NCI-H226 (cell line): ENCODE measurements around the gene TTBK1.
"Not testable (repeated sequence)": the region's sequence is repeated elsewhere in the genome, so short reads cannot be mapped to it uniquely, and the experiment has no call there.

Experiments used
- DNase-seq: peaks from one replicate; pipeline ENCODE4 v3.0.0-alpha.2; 2015

TTBK1 gene

DNA sequence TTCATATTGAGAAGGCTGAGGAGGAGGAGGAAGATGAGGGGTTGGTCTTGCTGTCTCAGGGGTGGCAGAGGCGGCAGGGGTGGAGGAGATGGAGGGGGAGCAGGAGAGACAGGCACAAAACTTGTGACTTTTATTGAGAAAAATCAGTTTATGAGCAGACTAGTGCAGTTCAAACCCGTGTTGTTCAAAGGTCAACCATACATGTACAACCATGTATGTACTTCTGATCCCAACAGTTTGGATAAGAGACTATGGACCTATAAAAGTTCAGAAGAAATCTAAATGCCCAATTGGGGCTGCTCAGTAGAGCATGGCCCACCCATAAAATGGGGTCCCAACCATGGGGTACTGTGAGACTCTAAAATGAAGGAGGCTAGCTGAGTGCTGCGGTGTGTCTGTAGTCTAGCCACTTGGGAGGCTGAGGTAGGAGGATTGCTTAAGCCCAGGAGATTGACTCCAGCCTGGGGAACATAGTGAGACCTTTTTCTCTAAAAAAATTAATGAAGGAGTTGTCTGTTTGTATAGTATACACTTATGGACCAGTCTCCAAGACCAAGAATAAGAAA lies 47.1 kb downstream of the TTBK1 start:
- DNase-seq, result no peak

DNA sequence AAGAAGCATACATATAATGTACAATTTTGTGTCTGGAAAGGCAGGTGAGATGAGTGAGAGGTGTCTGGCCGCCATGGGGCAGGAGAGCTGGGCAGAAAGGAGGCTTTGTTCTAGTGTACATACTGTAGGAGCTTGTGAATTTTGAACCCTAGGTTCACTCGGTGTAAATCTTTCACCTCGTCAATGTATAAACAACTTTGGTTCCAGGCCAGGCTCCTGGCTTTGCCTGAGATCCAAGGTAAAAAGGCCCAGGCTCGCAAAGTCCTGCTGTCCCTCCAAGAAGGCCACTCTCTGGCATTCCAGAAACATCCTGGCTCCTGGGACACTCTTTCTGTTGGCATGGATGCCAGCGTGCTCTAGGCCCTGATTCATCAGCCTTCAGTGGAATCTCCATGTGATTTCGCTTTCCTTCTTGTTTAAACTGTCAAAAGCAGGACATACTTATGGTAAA lies 47.6 kb downstream of the TTBK1 start:
- no peak for DNase-seq

DNA sequence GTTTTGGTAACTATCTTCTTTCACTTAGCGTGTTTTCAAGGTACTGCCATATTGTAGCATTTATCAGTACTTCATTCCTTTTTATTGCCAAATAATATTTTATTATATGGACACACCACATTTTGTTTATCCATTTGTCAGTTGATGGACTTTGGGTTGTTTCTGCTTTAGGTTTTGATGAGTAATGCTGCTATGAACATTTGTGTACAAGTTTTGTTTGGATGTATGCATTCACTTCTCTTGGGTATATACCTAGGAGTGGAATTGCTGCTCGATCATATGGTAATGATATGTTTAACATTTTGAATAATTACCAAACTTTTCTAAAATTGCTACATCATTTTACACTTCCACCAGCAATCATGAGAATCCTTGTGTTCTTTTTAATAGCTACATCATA lies 48.4 kb downstream of the TTBK1 start:
- no peak for DNase-seq

DNA sequence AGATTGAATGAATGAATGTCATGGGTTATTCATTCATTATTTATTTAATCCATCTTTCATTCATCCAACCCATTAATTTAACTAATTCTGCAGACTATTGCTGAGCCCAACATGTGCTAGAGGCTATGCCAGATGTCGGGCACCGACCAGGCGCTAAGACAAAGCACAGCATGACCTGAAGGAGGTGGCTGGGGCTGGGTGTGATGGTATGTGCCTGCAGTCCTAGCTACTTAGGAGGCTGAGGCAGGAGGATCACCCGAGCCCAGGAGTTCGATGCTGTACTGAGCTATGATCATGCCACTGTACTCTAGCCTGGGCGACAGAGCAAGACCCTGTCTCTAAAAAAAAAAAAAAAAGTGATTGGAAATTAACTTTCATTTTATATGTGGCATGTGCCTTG lies 49.1 kb downstream of the TTBK1 start:
- DNase-seq, result no peak

DNA sequence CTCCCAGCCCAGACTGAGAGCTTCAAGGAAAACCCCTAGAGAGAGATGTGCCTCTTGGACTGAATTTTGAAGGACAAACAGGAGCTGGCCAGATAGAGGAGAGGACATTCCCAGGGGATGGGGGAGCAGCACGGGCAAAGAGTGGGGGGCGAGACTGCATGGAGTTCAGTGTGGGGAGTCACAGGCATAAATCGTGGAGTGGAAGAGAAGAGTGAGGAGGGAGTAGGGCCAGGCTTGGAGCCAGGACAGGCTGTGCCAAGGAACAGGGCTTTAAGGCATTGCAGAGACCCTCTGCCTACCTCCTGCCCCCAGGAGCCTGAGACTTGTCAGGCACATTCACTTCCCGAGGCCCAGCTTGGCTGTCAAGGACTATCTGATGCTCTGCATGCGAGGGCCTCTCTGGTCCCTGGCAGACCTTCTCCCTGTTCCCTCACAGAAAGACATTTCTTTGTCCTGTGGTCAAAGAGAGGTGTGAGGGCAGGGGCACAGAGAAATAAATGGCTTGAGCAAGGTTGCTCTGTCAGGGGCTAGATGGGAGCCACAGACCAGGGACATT lies 49.6 kb downstream of the TTBK1 start:
- no peak for DNase-seq

DNA sequence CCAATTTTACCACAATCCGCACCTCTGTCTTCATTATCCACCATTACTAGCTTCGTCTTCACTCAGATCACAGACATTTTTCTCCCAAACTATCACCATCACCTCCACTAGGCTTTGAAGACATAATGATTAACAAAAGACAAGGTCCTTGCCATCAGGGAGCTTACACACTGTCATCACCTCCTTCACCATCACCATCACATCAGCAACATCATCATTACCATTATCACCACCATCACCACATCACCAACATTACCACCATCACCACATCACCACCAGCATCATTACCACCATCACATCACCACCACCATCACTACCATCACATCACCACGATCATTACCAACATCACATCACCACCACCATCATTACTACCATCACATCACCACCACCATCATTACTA lies 50.4 kb downstream of the TTBK1 start:
- DNase-seq, result no peak

DNA sequence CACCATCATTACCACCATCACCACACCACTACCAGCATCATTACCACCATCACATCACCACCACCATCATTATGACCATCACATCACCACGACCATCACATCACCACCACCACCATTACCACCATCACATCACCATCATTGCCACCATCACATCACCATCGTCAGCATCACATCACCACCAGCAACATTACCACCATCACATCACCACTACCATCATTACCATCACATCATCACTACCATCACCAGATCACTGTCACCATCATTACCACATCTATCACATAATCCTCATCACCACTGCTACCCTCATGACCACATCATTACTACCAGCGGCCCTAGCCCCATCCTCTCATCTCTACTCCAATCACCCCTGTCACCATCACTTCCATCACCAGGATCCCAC lies 51.3 kb downstream of the TTBK1 start:
- no peak for DNase-seq

DNA sequence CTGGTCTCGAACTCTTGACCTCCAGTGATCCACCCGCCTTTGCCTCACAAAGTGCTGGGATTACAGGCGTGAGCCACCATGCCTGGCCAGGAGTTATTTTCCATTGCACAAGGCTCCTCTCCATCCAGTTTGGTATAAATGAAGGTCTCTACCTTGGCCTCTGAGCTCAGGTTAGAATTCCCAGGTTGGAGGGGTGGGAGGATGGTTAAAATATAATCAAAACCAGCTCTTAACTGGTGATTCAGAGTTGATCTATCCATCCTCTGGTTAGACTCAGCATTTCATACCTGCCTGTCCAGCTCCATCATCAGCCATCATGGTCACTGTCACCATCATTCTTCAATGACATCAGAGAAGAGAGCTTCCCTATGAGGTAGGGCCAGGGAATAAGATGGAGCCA lies 52.2 kb downstream of the TTBK1 start:
- DNase-seq, result no peak

DNA sequence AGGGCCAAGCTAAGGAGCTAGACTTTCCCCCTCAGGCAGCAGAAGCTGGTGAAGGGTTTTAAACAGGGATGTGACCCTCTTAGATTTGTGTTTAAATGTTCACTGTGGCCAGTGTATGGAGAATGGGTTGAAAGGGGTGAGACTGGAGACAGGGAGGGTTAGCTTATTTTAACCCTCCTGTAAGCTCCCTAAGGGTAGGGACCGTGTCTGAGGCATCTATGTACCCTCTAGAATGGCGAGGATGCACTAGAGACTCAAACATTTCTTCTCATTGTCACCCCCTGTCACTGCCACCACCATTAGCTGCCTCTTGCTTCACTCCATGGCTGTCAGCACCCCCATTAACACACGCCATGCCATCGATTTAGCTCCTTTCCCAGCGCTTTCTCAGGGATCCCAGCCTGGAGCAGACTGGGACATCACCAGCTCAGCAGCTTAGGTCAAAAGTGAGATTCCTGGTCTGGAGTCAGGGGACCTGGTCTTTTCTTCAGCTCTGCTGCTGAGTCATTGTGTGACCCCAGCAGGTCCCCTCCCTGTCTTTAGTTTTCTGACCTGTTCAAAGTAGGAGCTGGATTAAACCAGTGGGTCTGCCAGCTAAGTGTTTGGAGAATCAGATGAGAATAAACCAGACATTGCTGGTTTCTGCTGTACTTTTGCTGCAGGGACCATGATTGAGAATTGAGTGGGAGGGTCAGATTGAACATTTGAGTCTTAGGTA lies 53.7 kb downstream of the TTBK1 start:
- DNase-seq, result no peak

DNA sequence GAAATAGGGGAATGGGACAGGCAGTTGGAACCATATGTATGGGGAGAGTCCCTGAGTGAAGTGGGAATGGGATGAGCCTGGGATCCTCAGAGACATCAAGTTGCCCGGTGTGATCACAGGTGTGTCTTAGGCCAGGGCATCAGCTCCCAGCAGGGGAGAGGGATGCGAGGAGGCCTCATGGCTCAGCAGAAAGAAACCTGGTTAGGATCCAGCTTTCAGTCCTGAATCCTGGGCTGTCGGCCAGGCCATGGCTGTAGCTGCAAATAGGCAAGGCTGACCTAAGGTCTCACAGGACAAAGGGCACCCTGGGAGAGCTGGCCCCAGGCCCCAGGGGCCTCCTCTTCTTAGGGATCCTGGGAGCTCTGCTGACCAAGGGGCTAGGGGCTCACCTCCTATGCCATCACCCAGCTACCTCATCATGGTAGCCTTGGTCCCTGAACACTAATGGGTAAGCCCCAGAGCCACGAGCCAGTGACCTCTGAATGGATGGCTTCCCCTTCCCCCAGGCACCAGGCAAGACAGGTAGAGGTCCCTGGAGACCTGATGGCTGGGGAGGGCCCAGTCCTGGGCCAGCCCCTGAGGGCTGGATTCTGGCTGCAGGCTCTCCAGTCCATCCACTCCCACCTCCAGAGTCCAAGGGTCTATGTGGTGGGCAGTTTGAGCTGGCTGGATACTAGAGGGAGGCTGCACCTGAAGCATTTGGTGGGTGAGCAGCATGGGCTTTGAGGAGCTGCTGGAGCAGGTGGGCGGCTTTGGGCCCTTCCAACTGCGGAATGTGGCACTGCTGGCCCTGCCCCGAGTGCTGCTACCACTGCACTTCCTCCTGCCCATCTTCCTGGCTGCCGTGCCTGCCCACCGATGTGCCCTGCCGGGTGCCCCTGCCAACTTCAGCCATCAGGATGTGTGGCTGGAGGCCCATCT lies 54.6 kb downstream of the TTBK1 start, which contains the start of gene SLC22A7:
Gene SLC22A7 (plus strand): TSS at position 617 of the 921 bp plus-strand sequence. CDS start 99 bp downstream, at position 716.
- DNase-seq, result no peak

DNA sequence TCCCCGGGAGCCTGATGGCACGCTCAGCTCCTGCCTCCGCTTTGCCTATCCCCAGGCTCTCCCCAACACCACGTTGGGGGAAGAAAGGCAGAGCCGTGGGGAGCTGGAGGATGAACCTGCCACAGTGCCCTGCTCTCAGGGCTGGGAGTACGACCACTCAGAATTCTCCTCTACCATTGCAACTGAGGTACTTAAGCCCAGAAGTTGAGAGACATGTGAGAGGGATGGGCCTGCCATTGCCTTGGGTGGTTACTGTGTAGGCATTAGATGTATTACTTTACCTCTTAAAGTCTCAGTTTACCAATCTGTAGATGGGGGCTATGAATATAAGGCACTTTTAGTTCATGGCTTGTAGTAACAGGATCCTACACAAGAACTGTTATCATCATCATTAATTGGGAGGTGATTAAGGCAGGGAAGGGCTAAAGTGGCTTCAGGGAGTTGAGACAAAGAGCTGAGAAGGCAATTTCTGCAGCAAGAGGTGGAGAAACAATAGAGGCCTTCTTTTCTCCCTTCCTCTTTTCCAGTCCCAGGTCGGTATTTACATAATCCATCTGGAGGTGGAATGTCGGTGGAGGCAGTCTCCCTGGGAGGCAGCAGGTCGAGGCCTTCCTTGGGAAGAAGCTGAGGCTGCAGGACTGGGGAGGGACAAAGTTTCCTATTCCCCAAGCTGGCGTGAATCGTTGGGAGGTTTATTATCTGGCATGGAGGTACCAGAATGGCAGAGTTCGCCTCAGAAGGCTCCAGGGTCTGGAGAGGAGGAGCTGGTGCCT lies 55.5 kb downstream of the TTBK1 start:
- DNase-seq, result no peak

DNA sequence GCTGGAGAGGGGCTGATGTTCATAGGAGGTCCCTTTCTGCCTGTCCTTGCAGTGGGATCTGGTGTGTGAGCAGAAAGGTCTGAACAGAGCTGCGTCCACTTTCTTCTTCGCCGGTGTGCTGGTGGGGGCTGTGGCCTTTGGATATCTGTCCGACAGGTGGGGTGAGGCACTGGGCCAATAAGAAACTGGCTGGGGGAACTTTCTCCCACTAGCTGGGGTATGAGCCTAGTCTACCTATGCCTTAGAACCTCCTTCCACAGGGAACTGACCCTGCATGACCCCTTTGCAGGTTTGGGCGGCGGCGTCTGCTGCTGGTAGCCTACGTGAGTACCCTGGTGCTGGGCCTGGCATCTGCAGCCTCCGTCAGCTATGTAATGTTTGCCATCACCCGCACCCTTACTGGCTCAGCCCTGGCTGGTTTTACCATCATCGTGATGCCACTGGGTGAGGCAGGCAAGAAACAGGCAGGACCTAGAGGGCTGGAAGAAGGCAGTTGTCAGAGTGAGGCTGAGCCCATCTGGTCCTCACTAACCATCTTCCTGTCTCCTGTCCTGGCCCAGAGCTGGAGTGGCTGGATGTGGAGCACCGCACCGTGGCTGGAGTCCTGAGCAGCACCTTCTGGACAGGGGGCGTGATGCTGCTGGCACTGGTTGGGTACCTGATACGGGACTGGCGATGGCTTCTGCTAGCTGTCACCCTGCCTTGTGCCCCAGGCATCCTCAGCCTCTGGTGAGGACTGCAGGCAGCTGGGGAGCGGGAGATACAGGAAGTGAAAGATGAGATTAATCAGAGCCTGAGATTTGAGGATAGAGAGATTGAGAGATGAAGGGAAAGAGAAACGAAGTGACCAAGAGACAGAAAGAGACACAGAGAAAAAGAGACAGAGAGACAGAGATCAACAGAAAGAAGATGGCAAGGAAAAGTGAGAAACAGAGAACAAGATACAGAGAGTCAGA lies 56.3 kb downstream of the TTBK1 start:
- no peak for DNase-seq

DNA sequence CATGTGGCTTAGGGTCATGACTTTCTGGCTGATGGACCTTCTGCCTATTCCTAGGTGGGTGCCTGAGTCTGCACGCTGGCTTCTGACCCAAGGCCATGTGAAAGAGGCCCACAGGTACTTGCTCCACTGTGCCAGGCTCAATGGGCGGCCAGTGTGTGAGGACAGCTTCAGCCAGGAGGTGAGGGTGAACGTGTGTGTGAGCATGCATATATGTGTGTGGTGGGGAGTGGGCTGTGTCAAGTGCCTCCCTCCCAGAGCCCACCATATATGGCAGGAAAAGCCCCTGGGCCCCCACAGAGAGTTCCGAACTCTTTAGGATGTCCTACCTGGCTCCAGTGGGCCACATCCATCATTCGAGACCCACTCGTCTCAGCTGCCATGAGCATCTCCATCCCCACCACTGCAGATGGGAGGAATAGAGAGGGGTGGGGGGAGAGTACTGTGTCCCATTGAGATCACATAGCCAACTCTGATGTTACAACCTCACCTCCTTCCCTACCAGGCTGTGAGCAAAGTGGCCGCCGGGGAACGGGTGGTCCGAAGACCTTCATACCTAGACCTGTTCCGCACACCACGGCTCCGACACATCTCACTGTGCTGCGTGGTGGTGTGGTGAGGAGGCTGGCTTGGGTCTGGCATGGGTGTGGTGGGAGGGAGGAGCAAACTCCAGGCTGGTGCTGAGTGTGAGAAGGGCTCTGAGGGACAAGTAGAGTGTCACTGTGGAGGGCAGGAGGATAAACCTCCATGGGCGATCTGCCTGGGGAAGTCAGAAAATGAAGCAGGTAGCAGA lies 58.0 kb downstream of the TTBK1 start:
- no peak for DNase-seq

DNA sequence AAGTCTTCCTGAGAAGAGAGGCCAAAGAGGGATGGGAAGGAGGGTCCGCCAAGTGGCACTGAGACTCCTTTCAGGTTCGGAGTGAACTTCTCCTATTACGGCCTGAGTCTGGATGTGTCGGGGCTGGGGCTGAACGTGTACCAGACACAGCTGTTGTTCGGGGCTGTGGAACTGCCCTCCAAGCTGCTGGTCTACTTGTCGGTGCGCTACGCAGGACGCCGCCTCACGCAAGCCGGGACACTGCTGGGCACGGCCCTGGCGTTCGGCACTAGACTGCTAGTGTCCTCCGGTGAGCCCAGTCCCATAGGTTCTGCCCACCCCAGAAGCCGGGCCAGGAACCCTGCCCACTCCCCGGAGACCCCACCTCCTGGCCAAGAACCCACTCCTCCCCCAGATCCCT lies 58.8 kb downstream of the TTBK1 start:
- DNase-seq, result no peak

DNA sequence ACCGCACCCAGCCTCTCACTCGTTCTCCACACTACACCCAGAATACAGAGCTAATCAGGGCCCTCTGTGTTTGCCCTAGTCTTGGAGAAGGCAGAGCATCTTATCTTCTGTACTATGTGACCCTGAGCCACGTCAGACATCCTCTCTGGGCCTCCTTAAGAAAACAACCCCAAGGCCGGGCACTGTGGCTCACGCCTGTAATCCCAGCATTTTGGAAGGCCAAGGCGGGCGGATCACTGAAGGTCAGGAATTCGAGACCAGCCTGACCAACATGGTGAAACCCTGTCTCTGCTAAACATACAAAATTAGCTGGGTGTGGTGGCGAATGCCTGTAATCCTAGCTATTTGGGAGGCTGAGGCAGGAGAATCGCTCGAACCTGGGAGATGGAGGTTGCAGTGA lies 59.7 kb downstream of the TTBK1 start:
- not testable (repeated sequence) for DNase-seq

DNA sequence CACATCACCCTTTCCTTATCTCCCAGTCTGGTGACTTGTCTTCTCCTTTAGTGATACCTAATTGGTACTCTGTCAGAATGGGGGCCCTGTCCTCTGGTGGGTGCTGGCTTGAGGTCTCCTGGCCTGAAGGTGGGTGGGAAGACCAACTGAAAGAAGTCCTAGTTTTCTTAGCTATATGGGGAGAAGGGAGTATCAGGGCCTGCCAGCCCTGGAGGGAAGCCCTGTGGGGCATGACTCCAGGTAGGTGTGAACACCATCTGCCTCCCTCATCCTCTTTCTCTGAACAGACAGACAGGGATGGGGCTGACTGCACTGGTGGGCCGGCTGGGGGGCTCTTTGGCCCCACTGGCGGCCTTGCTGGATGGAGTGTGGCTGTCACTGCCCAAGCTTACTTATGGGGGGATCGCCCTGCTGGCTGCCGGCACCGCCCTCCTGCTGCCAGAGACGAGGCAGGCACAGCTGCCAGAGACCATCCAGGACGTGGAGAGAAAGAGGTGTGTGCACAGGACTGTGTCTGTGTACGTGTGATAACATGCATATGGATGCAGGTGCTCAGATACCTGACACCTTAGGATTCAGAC lies 60.6 kb downstream of the TTBK1 start:
- DNase-seq, result no peak

DNA sequence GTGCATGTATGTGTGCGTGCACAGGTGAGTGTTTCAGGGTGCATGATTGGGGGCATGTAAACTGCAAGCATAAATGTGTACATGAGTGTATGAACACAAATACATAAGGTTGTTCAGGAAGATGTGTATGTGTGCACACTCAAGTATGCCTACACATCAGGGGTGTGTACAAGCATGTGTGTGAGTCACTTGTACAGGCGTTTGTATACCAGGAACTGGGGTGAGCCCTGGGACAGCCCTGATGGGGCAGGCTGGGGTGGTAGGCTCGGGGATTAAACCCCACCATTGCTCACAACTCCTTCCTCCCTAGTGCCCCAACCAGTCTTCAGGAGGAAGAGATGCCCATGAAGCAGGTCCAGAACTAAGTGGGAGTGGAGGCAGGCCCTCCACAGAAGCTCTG lies 61.1 kb downstream of the TTBK1 start:
- DNase-seq, result no peak

DNA sequence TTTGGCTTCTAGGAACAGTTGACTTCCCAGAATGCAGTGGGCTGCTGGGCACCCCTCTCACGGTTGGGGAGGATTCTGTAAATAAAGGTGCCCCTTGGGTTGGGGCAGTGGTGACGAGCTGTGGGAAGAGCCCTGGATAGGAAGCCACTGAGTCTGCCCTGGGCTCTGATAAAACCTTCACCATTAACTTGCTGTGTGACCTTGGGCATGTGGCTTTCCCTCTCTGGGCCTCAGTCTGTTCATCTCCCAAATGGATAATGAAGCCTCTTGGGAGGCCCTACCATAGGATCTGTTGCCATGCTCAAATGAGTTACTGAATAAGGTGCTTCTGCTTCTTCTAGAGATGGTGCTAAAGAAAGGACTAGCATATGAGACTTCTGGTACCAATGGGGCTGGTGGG lies 61.6 kb downstream of the TTBK1 start:
- no peak for DNase-seq

DNA sequence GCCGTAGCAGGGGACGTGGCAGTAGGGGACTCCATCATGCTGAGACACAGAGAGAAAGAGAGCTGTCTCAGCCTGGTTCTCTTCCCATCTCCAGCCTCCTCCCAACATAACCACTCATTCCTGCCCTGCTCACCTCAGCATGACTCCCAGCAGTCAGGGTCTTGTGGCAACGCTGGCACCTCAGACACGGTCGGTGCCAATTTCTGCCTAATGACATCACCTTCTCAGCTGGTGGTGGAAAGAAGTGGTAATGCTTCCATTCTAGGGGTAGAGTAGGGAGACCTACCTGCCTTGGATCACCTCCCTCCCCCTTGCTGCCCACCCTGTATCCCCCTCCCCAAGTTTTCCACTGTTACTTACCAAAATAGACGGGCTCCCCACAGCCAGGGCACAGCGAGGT lies 62.8 kb downstream of the TTBK1 start:
- no peak for DNase-seq

DNA sequence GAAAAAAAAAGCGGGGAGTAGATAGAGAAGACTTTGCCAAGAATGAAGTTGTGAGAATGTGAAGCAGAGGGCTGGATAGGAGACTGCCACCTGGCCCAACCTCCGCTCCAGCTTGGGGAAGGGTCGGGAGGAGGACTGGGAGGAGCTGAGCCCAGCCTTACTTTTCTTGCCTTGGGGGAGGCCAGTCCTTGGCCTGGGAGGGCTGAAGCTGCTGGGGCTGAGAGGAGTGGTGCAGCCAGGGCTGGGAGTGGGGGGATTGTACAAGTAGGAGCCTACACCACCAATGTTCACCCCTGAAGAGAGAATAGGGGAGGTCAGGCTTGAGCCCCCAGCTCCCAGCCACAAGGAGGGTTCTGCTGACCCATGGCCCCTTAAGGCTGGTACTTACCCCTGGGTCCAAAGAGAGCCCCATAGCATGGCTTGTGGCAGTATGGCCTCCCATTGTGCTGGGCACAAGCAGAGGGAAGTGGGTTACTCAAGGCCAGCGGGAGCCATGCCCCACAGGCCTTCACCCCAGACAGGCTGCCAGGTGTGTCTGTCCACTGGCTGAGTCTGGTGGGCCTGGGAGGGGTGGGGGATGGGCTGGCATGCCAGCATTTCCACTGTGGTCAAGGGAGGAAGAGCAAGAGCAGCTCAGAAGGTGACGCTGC lies 64.3 kb downstream of the TTBK1 start:
- DNase-seq, result no peak
